Measurements from ENCODE around the gene OR5B17. TPM values are rescaled to one million over a fixed set of nuclear protein-coding genes. Genes with fewer than 3 reads are reported as not detected.

The OR5B17 gene
- total RNA-seq, 2 donors from 2014 or later, result not detected

DNA sequence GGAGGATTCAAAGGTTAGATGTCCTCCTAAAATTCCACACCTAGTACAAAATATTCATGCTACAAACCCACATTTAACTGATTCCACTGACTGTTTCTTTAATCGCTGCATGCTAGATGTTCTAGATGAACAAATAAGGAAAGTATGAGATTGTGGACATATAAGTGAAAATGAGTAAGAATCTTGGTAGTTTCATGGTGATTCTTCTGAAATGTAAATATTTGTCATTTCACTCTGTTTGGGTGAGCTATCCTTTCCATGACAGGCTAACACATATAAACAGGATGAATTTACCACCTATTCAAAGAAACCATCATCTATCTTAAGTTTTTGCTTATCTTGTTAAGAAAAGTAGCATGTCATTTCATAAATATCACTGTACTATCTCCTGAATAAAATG lies 33.0 kb upstream of the OR5B17 start:
- no peak for ATAC-seq (ENCODE audit: insufficient number of reproducible peaks, low FRiP score, low read depth)

GRCh38 chr11:58390551-58391063 lies 31.7 kb upstream of the OR5B17 start:
- TF ChIP-seq, protein P1, sequence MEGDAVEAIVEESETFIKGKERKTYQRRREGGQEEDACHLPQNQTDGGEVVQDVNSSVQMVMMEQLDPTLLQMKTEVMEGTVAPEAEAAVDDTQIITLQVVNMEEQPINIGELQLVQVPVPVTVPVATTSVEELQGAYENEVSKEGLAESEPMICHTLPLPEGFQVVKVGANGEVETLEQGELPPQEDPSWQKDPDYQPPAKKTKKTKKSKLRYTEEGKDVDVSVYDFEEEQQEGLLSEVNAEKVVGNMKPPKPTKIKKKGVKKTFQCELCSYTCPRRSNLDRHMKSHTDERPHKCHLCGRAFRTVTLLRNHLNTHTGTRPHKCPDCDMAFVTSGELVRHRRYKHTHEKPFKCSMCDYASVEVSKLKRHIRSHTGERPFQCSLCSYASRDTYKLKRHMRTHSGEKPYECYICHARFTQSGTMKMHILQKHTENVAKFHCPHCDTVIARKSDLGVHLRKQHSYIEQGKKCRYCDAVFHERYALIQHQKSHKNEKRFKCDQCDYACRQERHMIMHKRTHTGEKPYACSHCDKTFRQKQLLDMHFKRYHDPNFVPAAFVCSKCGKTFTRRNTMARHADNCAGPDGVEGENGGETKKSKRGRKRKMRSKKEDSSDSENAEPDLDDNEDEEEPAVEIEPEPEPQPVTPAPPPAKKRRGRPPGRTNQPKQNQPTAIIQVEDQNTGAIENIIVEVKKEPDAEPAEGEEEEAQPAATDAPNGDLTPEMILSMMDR (IDR thresholded peaks at IDR 0.05), result no peak
- Histone ChIP-seq H3K36me3 (no peaks in the 10 kb centered on the region), H3K27ac (no peak overlapping the region), H3K4me1 (ENCODE audit: control insufficient read depth in 1 of 2, low read depth in 2 of 2) (no peaks in the 10 kb centered on the region), H3K4me3 (no peak overlapping the region), H3K9me3 (peaks cover 4% of the 10 kb centered on the region), H3K27me3 (replicated peaks; ENCODE audit: insufficient read depth) (no peaks in the 10 kb centered on the region)
- no peak for DNase-seq (ENCODE audit: low spot score)
- ATAC-seq (ENCODE audit: insufficient number of reproducible peaks, low FRiP score, low read depth), result no peak

More for the DNA sequence above, 33.0 kb upstream of the OR5B17 start:
- no peaks in the 10 kb centered on the region for H3K36me3 ChIP-seq
- no peak overlapping the region for H3K27ac ChIP-seq
- no peaks in the 10 kb centered on the region for H3K4me1 ChIP-seq (ENCODE audit: control insufficient read depth in 1 of 2, low read depth in 2 of 2)
- H3K27me3 ChIP-seq (replicated peaks; ENCODE audit: insufficient read depth), result no peaks in the 10 kb centered on the region
- TF ChIP-seq, protein P1 (IDR thresholded peaks at IDR 0.05), result no peak
- H3K9me3 ChIP-seq, result peaks cover 4% of the 10 kb centered on the region
- H3K4me3 ChIP-seq, result no peak overlapping the region
- DNase-seq (ENCODE audit: low spot score), result no peak

GRCh38 chr11:58354727-58355126 lies 4.1 kb downstream of the OR5B17 start:
- DNase-seq (ENCODE audit: low spot score) (no peak), ATAC-seq (ENCODE audit: insufficient number of reproducible peaks, low FRiP score, low read depth) (no peak)
- TF ChIP-seq, protein P1 (IDR thresholded peaks at IDR 0.05), result no peak
- H3K27ac ChIP-seq, result no peak overlapping the region
- no peaks in the 10 kb centered on the region for H3K4me1 ChIP-seq (ENCODE audit: control insufficient read depth in 1 of 2, low read depth in 2 of 2)
- no peaks in the 10 kb centered on the region for H3K9me3 ChIP-seq
- H3K27me3 ChIP-seq (replicated peaks; ENCODE audit: insufficient read depth), result no peaks in the 10 kb centered on the region
- H3K36me3 ChIP-seq, result no peaks in the 10 kb centered on the region
- H3K4me3 ChIP-seq, result no peak overlapping the region

DNA sequence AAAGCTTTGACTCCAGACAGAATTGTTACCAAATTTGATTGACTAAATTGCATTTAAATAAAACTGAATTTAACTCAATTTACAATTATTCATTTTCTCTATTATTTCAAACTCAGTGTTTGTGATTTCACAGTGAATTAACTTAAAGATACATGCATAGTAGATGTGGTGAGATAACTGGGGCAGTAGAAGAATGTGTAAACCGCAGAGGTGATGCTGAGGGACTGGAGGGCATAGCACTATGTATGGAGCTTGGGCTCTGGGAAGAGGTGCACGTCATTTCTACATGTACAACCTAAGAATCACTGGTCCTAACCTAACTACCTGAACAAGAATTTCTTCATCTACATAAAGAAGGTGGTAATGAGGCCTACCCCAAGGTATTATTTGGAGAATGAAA lies 13.7 kb downstream of the OR5B17 start:
- no peak for ATAC-seq (ENCODE audit: insufficient number of reproducible peaks, low FRiP score, low read depth)

GRCh38 chr11:58334708-58335107 lies 24.2 kb downstream of the OR5B17 start:
- TF ChIP-seq, protein P1 (IDR thresholded peaks at IDR 0.05), result no peak
- Histone ChIP-seq H3K27ac (no peak overlapping the region), H3K4me1 (ENCODE audit: control insufficient read depth in 1 of 2, low read depth in 2 of 2) (no peaks in the 10 kb centered on the region), H3K9me3 (peaks cover 4% of the 10 kb centered on the region), H3K27me3 (replicated peaks; ENCODE audit: insufficient read depth) (no peaks in the 10 kb centered on the region), H3K36me3 (no peaks in the 10 kb centered on the region), H3K4me3 (no peak overlapping the region)
- ATAC-seq (ENCODE audit: insufficient number of reproducible peaks, low FRiP score, low read depth) (no peak), DNase-seq (ENCODE audit: low spot score) (no peak)

More for the DNA sequence above, 13.7 kb downstream of the OR5B17 start:
- TF ChIP-seq, protein P1 (IDR thresholded peaks at IDR 0.05), result no peak
- Histone ChIP-seq H3K4me1 (ENCODE audit: control insufficient read depth in 1 of 2, low read depth in 2 of 2) (no peaks in the 10 kb centered on the region), H3K36me3 (no peaks in the 10 kb centered on the region), H3K9me3 (no peaks in the 10 kb centered on the region), H3K27me3 (replicated peaks; ENCODE audit: insufficient read depth) (no peaks in the 10 kb centered on the region), H3K27ac (no peak overlapping the region), H3K4me3 (no peak overlapping the region)
- DNase-seq (ENCODE audit: low spot score), result no peak
